GM23248 (cell line): ENCODE results near the gene FAM50B.

Experiments used
- EZH2 ChIP-seq: fragments of 200-600 bp; sonication (generic); IDR thresholded peaks from 2 replicates; pipeline ENCODE4 v1.6.1; 2018; ENCODE audit warnings: antibody characterized with exemption, mild to moderate bottlenecking; ENCODE audit not compliant: insufficient read depth, poor library complexity, severe bottlenecking
- EZH2phosphoT487 ChIP-seq: fragments of 200-600 bp; sonication (generic); IDR thresholded peaks from 2 replicates; pipeline ENCODE4 v1.6.1; 2018; ENCODE audit warnings: antibody characterized with exemption, moderate library complexity, mild to moderate bottlenecking, low read depth; ENCODE audit not compliant: insufficient read depth

- no peak for TF ChIP-seq EZH2
- no peak for TF ChIP-seq EZH2phosphoT487
These were observed 16.3 kb downstream of the FAM50B start for GRCh38 chr6:3865463-3865862.
